Vagina (tissue), 2 donors: ENCODE data around the gene LRWD1. TPM values are rescaled to one million over a fixed set of nuclear protein-coding genes. Genes with fewer than 3 reads are reported as not detected.
A peak's percentile ranks its signal among the peaks of the same experiment; 100 is the strongest.

Experiments
- DNase-seq, 2 donors: peaks; one replicate each; pipeline ENCODE4 v3.0.0-alpha.2; 2017; ENCODE audit errors: extremely low spot score in 2 of 2
- H3K27ac ChIP-seq: fragments of 200-600 bp; sonication (generic); one replicate; pipeline ENCODE4 v1.5.1; 2019
- H3K27me3 ChIP-seq: fragments of 200-600 bp; sonication (generic); one replicate; pipeline ENCODE4 v1.5.1; 2019
- H3K36me3 ChIP-seq, 2 donors: fragments of 200-600 bp; sonication (generic); one replicate each; pipeline ENCODE4 v1.5.1; 2017 to 2019
- H3K4me1 ChIP-seq: fragments of 200-600 bp; sonication (generic); one replicate; pipeline ENCODE4 v1.5.1; 2019
- H3K4me3 ChIP-seq, 2 donors: fragments of 200-600 bp; sonication (generic); 1 replicate in 1 of 2; 2 replicates in 1 of 2; pipeline ENCODE4 v1.5.1; 2016 to 2019
- H3K9me3 ChIP-seq: fragments of 200-600 bp; sonication (generic); one replicate; pipeline ENCODE4 v1.5.1; 2019
- POLR2A ChIP-seq, 2 donors: fragments of 450-650 bp; IDR thresholded peaks; one replicate each; pipeline ENCODE4 v1.6.1; 2017; ENCODE audit warnings: antibody characterized with exemption in 2 of 2, mild to moderate bottlenecking in 2 of 2, moderate library complexity in 2 of 2
- POLR2AphosphoS5 ChIP-seq, 2 donors: sonication (generic); formaldehyde crosslinking; IDR thresholded peaks; one replicate each; pipeline ENCODE4 v1.9.0; 2017; ENCODE audit warnings: antibody characterized with exemption in 2 of 2, mild to moderate bottlenecking in 2 of 2, low read depth in 1 of 2; ENCODE audit not compliant: insufficient read depth in 1 of 2
- intact Hi-C: fragments of 100-400 bp; cut with DNase I; formaldehyde crosslinking; loops from one replicate; pipeline ENCODE4 v1.15.1; 2023
- total RNA-seq: library from RNA; depleted of rRNA; stranded (reverse); fragments of >200 nt; gene quantifications from one replicate; pipeline ENCODE4 v1.2.3, GENCODE V29; 2016
- TF ChIP-seq, protein P1 (sequence below), 3 experiments: fragments of 450-650 bp in 2 of 3; fragments of 200-600 bp in 1 of 3; sonication (generic) in 1 of 3; IDR thresholded peaks; one replicate each; pipeline ENCODE4 v1.5.1; 2017 to 2019; ENCODE audit warnings: antibody characterized with exemption in 3 of 3, mild to moderate bottlenecking in 2 of 3, moderate library complexity in 2 of 3

Gene LRWD1
- total RNA-seq, 1 donor from 2014 or later = 11.0 TPM

DNA sequence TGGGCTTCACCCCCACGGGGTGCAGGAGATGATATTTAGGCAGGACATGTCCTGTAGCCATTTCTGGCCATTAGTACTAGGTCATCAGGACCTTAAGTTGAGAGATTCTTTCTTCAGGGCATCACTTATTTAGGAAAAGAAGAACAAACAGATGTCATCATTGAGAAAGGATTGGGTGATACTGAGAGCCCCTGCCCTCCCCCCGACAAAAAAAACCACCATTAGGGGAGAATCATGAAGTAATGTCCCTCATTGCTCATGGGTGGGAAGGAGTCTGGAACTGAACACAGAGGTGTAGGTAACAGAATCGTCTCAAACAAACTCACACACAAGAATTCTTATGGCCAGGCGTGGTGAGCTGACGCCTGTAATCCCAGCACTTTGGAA is 37.8 kb upstream of the LRWD1 start:
- H3K36me3 ChIP-seq = peaks cover 3 to 28% of the 10 kb centered on the region in 2 donors
- intact Hi-C loops = no loop called here
- DNase-seq = no peak
- TF ChIP-seq, protein P1, sequence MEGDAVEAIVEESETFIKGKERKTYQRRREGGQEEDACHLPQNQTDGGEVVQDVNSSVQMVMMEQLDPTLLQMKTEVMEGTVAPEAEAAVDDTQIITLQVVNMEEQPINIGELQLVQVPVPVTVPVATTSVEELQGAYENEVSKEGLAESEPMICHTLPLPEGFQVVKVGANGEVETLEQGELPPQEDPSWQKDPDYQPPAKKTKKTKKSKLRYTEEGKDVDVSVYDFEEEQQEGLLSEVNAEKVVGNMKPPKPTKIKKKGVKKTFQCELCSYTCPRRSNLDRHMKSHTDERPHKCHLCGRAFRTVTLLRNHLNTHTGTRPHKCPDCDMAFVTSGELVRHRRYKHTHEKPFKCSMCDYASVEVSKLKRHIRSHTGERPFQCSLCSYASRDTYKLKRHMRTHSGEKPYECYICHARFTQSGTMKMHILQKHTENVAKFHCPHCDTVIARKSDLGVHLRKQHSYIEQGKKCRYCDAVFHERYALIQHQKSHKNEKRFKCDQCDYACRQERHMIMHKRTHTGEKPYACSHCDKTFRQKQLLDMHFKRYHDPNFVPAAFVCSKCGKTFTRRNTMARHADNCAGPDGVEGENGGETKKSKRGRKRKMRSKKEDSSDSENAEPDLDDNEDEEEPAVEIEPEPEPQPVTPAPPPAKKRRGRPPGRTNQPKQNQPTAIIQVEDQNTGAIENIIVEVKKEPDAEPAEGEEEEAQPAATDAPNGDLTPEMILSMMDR (IDR thresholded peaks at IDR 0.05) = no peak
- TF ChIP-seq POLR2AphosphoS5 (IDR thresholded peaks at IDR 0.05; ENCODE audit: insufficient read depth in 1 of 2, low read depth in 1 of 2) (no peak), POLR2A (IDR thresholded peaks at IDR 0.05) (no peak)
- peaks cover 21% of the 10 kb centered on the region for H3K4me1 ChIP-seq
- no peaks in the 10 kb centered on the region for H3K9me3 ChIP-seq
- no peak overlapping the region for H3K4me3 ChIP-seq
- H3K27ac ChIP-seq = peak overlapping the region; percentile 42
- no peaks in the 10 kb centered on the region for H3K27me3 ChIP-seq

DNA sequence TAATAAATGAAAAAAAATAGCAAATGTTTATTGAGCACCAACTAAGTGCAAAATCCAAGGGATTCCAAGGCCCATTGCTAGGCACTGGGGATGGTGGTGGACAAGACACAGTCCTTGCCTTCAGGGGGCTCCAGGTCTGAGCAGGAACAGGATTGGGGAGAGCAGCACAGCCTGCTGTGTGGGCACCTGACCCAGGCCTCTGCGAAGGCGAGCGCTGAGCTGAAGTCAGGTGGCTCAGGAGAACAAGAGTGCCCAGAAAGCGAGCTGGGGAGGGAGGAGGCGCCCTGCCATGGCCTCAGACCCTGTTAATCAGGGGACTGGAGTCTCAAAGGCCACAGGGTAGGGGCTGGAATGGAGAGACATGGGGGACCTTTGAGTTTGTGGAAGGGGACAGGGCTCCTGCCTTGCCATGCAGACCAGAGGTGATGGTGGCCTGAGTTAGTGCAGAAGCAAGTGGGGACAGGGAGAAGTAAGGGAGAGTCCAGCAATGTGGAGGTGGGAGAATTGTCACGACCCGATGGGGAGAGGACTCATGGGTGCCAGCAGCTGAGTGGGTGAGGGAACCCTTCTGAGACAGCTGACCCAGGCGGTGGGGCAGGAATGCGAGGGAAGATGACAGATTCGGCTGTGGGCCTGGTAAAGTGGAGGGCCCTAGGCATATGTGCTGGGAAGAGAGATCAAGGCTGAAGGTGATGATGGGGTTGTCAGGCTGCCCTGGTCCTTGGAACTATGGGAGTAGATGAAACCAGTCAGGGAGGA is 35.5 kb upstream of the LRWD1 start:
- intact Hi-C loops = no loop called here
- no peak for DNase-seq
- H3K27ac ChIP-seq = no peak overlapping the region
- H3K36me3 ChIP-seq = peaks cover 3 to 21% of the 10 kb centered on the region in 2 donors
- peaks cover 41% of the 10 kb centered on the region for H3K4me1 ChIP-seq
- TF ChIP-seq, protein P1 (IDR thresholded peaks at IDR 0.05) = no peak
- TF ChIP-seq POLR2A (IDR thresholded peaks at IDR 0.05) (no peak), POLR2AphosphoS5 (IDR thresholded peaks at IDR 0.05; ENCODE audit: insufficient read depth in 1 of 2, low read depth in 1 of 2) (no peak)
- no peaks in the 10 kb centered on the region for H3K9me3 ChIP-seq
- H3K4me3 ChIP-seq = no peak overlapping the region
- H3K27me3 ChIP-seq = no peaks in the 10 kb centered on the region

DNA sequence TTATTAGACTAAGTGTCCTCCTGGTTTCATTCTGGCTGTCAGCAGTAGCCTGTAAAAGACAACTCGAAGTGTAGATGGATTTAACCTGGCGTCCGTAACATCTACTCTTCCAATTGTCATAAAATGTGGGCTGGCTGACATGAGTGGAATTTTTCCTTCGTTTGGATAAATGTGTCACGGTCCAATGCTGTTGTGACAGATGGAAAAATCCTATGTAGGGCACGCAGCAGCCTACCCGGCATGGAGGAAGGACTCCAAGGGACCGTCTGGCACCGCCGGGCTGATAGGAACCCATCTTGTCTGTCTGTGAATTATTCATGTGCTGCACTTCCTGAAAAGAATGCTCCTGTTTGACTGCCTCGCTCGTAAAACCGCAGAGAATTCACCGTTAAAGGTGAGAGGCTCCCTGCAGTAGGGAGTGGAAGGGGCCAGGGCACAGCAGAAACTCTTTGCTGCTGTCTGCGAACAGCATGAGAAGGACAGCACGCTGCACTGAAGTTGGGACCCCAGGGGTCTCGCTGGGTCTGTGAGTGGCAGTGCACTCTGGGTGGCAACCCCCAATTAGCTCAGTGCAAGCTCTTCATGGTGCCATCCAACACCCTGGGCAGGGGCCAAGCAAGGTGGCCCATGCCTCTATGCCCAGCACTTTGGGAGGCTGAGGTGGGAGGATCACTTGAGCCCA is 33.0 kb upstream of the LRWD1 start:
- Histone ChIP-seq H3K9me3 (no peaks in the 10 kb centered on the region), H3K4me1 (peaks cover 47% of the 10 kb centered on the region), H3K27ac (peak overlapping the region; percentile 84), H3K4me3 (no peak overlapping the region), H3K27me3 (no peaks in the 10 kb centered on the region), H3K36me3 (peaks cover 0 to 3% of the 10 kb centered on the region in 2 donors)
- DNase-seq = no peak
- TF ChIP-seq POLR2AphosphoS5 (IDR thresholded peaks at IDR 0.05; ENCODE audit: insufficient read depth in 1 of 2, low read depth in 1 of 2) = peak; percentile 11 to 34
- TF ChIP-seq, protein P1 (IDR thresholded peaks at IDR 0.05) = no peak
- intact Hi-C loops = no loop called here

DNA sequence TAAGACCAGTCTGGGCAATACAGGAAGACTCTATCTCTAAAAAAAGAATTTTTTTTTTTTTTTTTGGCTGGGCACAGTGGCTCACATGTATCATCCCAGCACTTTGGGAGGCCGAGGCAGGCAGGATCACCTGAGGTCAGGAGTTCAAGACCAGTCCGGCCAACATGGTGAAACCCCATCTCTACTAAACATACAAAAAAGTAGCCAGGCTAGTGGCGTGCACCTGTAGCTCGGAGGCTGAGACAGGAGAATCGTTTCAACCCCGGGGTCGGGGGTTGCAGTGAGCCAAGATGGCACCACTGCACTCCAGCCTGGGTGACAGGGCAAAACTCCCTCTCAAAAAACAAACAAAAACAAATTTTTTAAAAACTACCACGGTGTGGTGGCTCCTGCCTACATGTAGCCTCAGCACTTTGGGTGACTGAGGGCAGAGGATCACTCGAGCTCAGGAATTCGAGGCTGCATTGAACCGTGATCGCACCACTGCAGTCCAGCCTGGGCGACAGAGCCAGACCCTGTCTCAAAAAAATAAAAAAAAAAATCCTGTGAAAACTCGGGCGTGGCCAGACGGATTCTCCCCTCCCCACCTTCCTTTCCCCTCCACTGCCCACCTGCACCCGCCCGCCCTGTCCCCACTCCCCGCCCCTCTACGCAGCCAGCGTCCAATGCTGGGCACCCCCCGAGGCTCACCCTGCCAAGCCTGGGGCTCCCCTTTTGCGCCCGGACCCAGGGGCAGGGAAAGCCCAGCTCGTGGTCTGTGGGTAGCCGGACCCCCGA is 32.2 kb upstream of the LRWD1 start:
- TF ChIP-seq POLR2AphosphoS5 (IDR thresholded peaks at IDR 0.05; ENCODE audit: insufficient read depth in 1 of 2, low read depth in 1 of 2) (no peak), POLR2A (IDR thresholded peaks at IDR 0.05) (no peak)
- TF ChIP-seq, protein P1 (IDR thresholded peaks at IDR 0.05) = no peak
- intact Hi-C loops = no loop called here
- no peak for DNase-seq
- Histone ChIP-seq H3K36me3 (no peaks in the 10 kb centered on the region), H3K27me3 (no peaks in the 10 kb centered on the region), H3K4me3 (peak overlapping the region; percentile 86 to 88), H3K27ac (peak overlapping the region; percentile 84), H3K4me1 (peaks cover 47% of the 10 kb centered on the region), H3K9me3 (no peaks in the 10 kb centered on the region)
